ENCODE measurements around the gene CC2D1A. TPM values are rescaled to one million over a fixed set of nuclear protein-coding genes. Genes with fewer than 3 reads are reported as not detected.
A peak's percentile ranks its signal among the peaks of the same experiment; 100 is the strongest.

CC2D1A gene
- total RNA-seq, 3 donors from 2014 or later, result 16.6 to 50.1 (median 43.6) TPM

GRCh38 chr19:13929956-13930355, 24.0 kb downstream of the CC2D1A start:
- intact Hi-C loops (cut with DNase I; ENCODE audit: low total_unique reads), result no loop called here
- no peak for DNase-seq (ENCODE audit: low spot score in 2 of 2)

GRCh38 chr19:13930402-13930801, 24.4 kb downstream of the CC2D1A start:
- Histone ChIP-seq H3K27ac (peak overlapping the region; percentile 19 to 36), H3K36me3 (no peaks in the 10 kb centered on the region), H3K27me3 (no peaks in the 10 kb centered on the region), H3K4me1 (no peaks in the 10 kb centered on the region), H3K4me3 (peak overlapping the region in 2 of 3 donors; percentile 35 to 47), H3K9me3 (no peaks in the 10 kb centered on the region)
- intact Hi-C loops (cut with DNase I; ENCODE audit: low total_unique reads), result no loop called here
- DNase-seq (ENCODE audit: low spot score in 2 of 2), result no peak
- TF ChIP-seq CTCF (IDR thresholded peaks at IDR 0.05), result no peak
- TF ChIP-seq POLR2AphosphoS5 (IDR thresholded peaks at IDR 0.05), result no peak
- TF ChIP-seq POLR2A (IDR thresholded peaks at IDR 0.05), result no peak

More at GRCh38 chr19:13929956-13930355, 24.0 kb downstream of the CC2D1A start:
- Histone ChIP-seq H3K4me1 (no peaks in the 10 kb centered on the region), H3K27ac (peak overlapping the region; percentile 19 to 36), H3K36me3 (no peaks in the 10 kb centered on the region), H3K27me3 (no peaks in the 10 kb centered on the region), H3K4me3 (peak overlapping the region in 2 of 3 donors; percentile 35 to 47), H3K9me3 (no peaks in the 10 kb centered on the region)
- TF ChIP-seq CTCF (IDR thresholded peaks at IDR 0.05) (no peak), POLR2AphosphoS5 (IDR thresholded peaks at IDR 0.05) (no peak), POLR2A (IDR thresholded peaks at IDR 0.05) (no peak)

DNA sequence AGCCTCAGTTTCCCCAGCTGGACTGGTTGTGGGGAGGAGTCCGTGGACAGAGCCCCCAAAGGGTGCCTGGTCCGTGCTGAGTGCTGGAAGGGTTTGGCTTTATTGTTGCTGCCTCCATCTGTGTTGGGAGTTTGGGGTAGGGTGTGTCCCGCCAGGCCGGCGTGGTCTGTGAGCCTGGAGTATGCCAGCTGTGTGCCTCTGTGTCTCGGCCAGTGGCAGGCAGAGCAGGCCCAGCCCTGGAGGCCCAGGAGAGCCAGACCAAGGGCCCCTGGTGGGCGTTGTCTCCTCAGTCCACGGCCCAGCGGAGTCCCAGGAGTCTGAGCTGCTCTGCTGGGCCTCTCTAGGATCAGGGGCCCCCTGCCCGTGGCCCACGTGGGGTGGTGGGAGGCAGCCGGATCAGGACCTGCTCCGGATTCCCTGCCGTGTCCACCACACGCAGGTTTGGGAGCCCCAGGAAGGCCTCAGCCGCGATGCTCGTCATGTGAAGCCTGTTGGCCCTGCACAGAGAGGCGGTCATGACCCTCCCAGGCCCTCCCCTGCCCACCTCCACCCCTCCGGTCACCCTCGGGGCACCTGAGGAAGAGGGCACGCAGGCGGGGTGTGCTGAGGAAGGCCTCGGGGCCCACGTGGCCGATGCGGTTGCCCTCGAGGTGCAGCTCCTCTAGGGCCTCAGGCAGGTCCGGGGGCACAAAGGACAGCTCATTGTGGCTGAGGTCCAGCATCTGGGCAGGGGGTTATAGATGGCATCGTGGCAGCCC, 25.6 kb downstream of the CC2D1A start:
- intact Hi-C loops (cut with DNase I; ENCODE audit: low total_unique reads), result no loop called here
- Histone ChIP-seq H3K36me3 (no peaks in the 10 kb centered on the region), H3K4me1 (no peaks in the 10 kb centered on the region), H3K9me3 (no peaks in the 10 kb centered on the region), H3K27ac (peak overlapping the region in 1 of 2 donors; percentile 38), H3K4me3 (no peak overlapping the region), H3K27me3 (no peaks in the 10 kb centered on the region)
- DNase-seq (ENCODE audit: low spot score in 2 of 2), result no peak
- TF ChIP-seq POLR2AphosphoS5 (IDR thresholded peaks at IDR 0.05), result no peak
- no peak for TF ChIP-seq POLR2A (IDR thresholded peaks at IDR 0.05)
- TF ChIP-seq CTCF (IDR thresholded peaks at IDR 0.05), result no peak

GRCh38 chr19:13932149-13932637, 26.2 kb downstream of the CC2D1A start:
- intact Hi-C loops (cut with DNase I; ENCODE audit: low total_unique reads), result no loop called here
- TF ChIP-seq POLR2AphosphoS5 (IDR thresholded peaks at IDR 0.05), result no peak
- TF ChIP-seq POLR2A (IDR thresholded peaks at IDR 0.05), result no peak
- Histone ChIP-seq H3K36me3 (no peaks in the 10 kb centered on the region), H3K9me3 (no peaks in the 10 kb centered on the region), H3K4me1 (no peaks in the 10 kb centered on the region), H3K4me3 (no peak overlapping the region), H3K27me3 (no peaks in the 10 kb centered on the region), H3K27ac (no peak overlapping the region)
- DNase-seq (ENCODE audit: low spot score in 2 of 2), result no peak

GRCh38 chr19:13932911-13933393, 27.0 kb downstream of the CC2D1A start:
- intact Hi-C loops (cut with DNase I; ENCODE audit: low total_unique reads), result no loop called here
- TF ChIP-seq CTCF (IDR thresholded peaks at IDR 0.05) (no peak), POLR2A (IDR thresholded peaks at IDR 0.05) (no peak), POLR2AphosphoS5 (IDR thresholded peaks at IDR 0.05) (no peak)
- Histone ChIP-seq H3K9me3 (no peaks in the 10 kb centered on the region), H3K4me3 (no peak overlapping the region), H3K27ac (no peak overlapping the region), H3K27me3 (peaks cover 0 to 5% of the 10 kb centered on the region in 2 donors), H3K36me3 (no peaks in the 10 kb centered on the region), H3K4me1 (no peaks in the 10 kb centered on the region)
- no peak for DNase-seq (ENCODE audit: low spot score in 2 of 2)
